IPS-NIHi11 (cell line): ENCODE results near the gene PPT2.
"Not testable (repeated sequence)": the region's sequence is repeated elsewhere in the genome, so short reads cannot be mapped to it uniquely, and the experiment has no call there.

ENCODE experiments used
- DNase-seq: peaks from one replicate; pipeline ENCODE4 v3.0.0; 2012; ENCODE audit warnings: mixed read lengths, low spot score

The PPT2 gene

DNA sequence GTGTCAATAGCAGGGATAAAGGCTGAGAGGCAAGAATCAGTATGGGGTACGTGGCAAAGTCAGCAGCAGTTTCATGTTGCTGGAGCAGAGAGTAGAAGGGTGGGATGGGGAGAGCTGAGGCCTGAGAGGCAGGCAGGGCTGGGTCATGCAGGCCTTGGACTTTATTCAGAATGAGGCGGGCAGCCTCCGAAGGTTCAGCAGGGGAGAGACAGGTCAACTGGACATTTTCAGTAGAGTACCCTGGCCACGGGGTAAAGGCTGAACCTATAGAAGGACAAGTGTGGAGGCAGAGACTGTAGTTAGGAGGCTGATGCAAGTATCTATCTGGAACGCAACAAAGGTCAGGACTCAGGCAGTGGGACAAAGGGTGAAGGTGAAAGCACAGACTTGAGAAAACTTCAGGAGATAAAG, 56.3 kb downstream of the PPT2 start:
- DNase-seq: no peak

DNA sequence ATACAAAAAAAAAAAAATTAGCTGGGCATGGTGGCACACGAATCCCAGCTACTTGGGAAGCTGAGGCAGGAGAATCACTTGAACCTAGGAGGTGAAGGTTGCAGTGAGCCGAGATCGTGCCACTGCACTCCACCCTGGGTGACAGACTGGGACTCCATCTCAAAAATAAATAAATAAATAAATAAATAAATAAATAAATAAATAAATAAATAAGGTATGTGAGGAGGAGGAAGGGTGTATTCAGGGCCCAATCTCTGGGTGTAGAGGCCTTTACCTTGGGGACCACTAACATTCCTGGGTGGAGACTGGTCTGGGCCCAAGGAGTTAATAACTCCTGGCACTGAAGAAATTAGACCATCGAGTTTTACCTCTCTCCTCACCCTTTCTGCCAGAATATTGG, 57.5 kb downstream of the PPT2 start:
- not testable (repeated sequence) for DNase-seq

DNA sequence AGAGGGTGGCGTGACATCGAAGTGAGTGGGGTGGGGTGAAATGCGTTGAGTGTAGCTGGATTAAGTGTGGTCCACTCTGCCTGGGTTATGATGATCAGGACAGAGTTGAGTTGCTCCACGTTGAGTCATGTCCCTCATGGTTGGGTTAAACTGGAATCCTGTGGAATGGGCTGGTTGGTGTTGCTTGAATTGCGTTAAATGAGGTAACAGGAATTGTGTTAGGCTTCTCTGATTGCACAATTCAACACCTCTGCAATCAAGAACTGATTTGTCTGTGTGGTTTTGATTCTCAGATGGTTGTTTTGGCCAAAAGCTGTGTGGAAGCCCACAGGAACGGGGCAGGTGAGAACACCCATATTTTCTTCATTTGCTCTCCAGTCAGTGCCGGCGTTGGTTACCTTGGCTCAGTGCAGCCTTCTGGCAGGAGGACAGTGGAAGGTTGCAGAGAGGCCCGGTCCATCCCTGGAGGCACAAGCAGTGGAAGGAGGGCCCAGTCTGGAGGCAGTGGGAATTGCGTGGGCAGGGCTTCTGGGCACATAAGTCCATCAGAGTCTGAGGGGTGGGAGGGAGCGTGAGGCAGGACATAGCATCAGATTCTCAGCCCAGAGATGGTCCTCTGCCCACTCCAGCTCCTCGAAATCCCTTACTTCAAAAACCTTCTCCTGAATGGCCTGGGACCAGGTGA, 58.3 kb downstream of the PPT2 start:
- DNase-seq: no peak
